Gastroesophageal sphincter (tissue), 4 donors: ENCODE results near the gene SMG6. TPM values are rescaled to one million over a fixed set of nuclear protein-coding genes. Genes with fewer than 3 reads are reported as not detected.
A peak's percentile ranks its signal among the peaks of the same experiment; 100 is the strongest.

Source experiments
- ATAC-seq: fragments of 150-250 bp; one replicate; pipeline ENCODE4 v1.9.1; 2016; ENCODE audit warnings: mild to moderate bottlenecking, moderate library complexity
- H3K27ac ChIP-seq, 4 donors: fragments of 200-600 bp; sonication (generic) in 3 of 4; 1 replicate in 3 of 4; 2 replicates in 1 of 4; pipeline ENCODE4 v1.5.1; 2016 to 2019
- H3K27me3 ChIP-seq: fragments of 200-600 bp; sonication (generic); one replicate; pipeline ENCODE4 v1.5.1; 2019
- H3K36me3 ChIP-seq, 2 donors: fragments of 200-600 bp; sonication (generic); one replicate each; pipeline ENCODE4 v1.5.1; 2019; ENCODE audit warnings: control low read depth in 1 of 2
- H3K4me1 ChIP-seq, 3 donors: fragments of 200-600 bp; sonication (generic); 1 replicate in 2 of 3; 2 replicates in 1 of 3; pipeline ENCODE4 v1.5.1; 2016 to 2019; ENCODE audit warnings: control low read depth in 2 of 3
- H3K4me3 ChIP-seq, 2 donors: fragments of 200-600 bp; sonication (generic); one replicate each; pipeline ENCODE4 v1.5.1; 2019; ENCODE audit warnings: mild to moderate bottlenecking in 1 of 2, moderate library complexity in 1 of 2
- H3K9me3 ChIP-seq, 3 donors: fragments of 200-600 bp; sonication (generic); one replicate each; pipeline ENCODE4 v1.5.1; 2017 to 2019; ENCODE audit warnings: control low read depth in 2 of 3
- CTCF ChIP-seq, 4 experiments: fragments of 200-600 bp in 2 of 4; fragments of 450-650 bp in 2 of 4; sonication (generic) in 1 of 4; IDR thresholded peaks; one replicate each; pipeline ENCODE4 v1.5.1; 2017 to 2019; ENCODE audit warnings: antibody characterized with exemption in 4 of 4, mild to moderate bottlenecking in 2 of 4, moderate library complexity in 2 of 4
- EP300 ChIP-seq: sonication (generic); formaldehyde crosslinking; IDR thresholded peaks from one replicate; pipeline ENCODE4 v1.6.1; 2017; ENCODE audit warnings: antibody characterized with exemption, mild to moderate bottlenecking
- POLR2A ChIP-seq, 2 donors: fragments of 450-650 bp; IDR thresholded peaks; one replicate each; pipeline ENCODE4 v1.6.1; 2017; ENCODE audit warnings: antibody characterized with exemption in 2 of 2, mild to moderate bottlenecking in 2 of 2, moderate library complexity in 1 of 2
- POLR2AphosphoS5 ChIP-seq: sonication (generic); formaldehyde crosslinking; IDR thresholded peaks from one replicate; pipeline ENCODE4 v1.6.1; 2017; ENCODE audit warnings: antibody characterized with exemption
- WGBS, 2 donors: methylation state at CpG; one replicate each; pipeline ENCODE4 v1.1.5; 2018; ENCODE audit warnings: low coverage in 1 of 2; 5-methylcytosine and 5-hydroxymethylcytosine counted together
- total RNA-seq, 4 donors: library from RNA; depleted of rRNA; stranded (reverse); fragments of >200 nt; gene quantifications; one replicate each; pipeline ENCODE4 v1.1.0, GENCODE V29; 2016

Gene SMG6
- total RNA-seq, 4 donors from 2014 or later, result 27.2 to 75.5 (median 43.9) TPM

- ATAC-seq, result peak; percentile 52
- Histone ChIP-seq H3K4me3 (no peak overlapping the region), H3K9me3 (no peaks in the 10 kb centered on the region), H3K27me3 (no peaks in the 10 kb centered on the region), H3K36me3 (peaks cover 0 to 79% of the 10 kb centered on the region in 2 donors), H3K4me1 (peaks cover 0 to 60% (median 39%) of the 10 kb centered on the region in 3 donors), H3K27ac (peak overlapping the region in 3 of 4 donors; percentile 73 to 80 (median 78))
- TF ChIP-seq CTCF (IDR thresholded peaks at IDR 0.05) (peak in 2 of 4 experiments; percentile 29 to 30), POLR2A (IDR thresholded peaks at IDR 0.05) (no peak)
- WGBS, 2 donors, result 53 to 90% methylated on average over 3 to 4 of the region's 13 CpGs
Observed at GRCh38 chr17:2075336-2076086, 228.1 kb downstream of the SMG6 start.

- peak overlapping the region in 3 of 4 donors; percentile 73 to 80 (median 78) for H3K27ac ChIP-seq
- H3K36me3 ChIP-seq, result peaks cover 0 to 78% of the 10 kb centered on the region in 2 donors
- no peaks in the 10 kb centered on the region for H3K27me3 ChIP-seq
- no CpG with 5 or more reads among the region's 10 CpGs for WGBS, 2 donors
- H3K9me3 ChIP-seq, result no peaks in the 10 kb centered on the region
- no peak for TF ChIP-seq POLR2A (IDR thresholded peaks at IDR 0.05)
- TF ChIP-seq POLR2AphosphoS5, result no peak
- TF ChIP-seq CTCF (IDR thresholded peaks at IDR 0.05), result no peak
- no peak for TF ChIP-seq EP300
- no peak for ATAC-seq
- H3K4me3 ChIP-seq, result no peak overlapping the region
- peaks cover 0 to 66% (median 39%) of the 10 kb centered on the region in 3 donors for H3K4me1 ChIP-seq
Observed at GRCh38 chr17:2074919-2075318, 228.7 kb downstream of the SMG6 start.

- H3K9me3 ChIP-seq, result no peaks in the 10 kb centered on the region
- no peaks in the 10 kb centered on the region for H3K27me3 ChIP-seq
- whole genome bisulfite sequencing, 2 donors, result 61% methylated on average over 7 of the region's 31 CpGs; no CpG with 5 or more reads in 1 of the 2 donors
- peaks cover 0 to 82% (median 58%) of the 10 kb centered on the region in 3 donors for H3K4me1 ChIP-seq
- peaks cover 0 to 70% of the 10 kb centered on the region in 2 donors for H3K36me3 ChIP-seq
- ATAC-seq, result peak; percentile 52
- no peak for TF ChIP-seq EP300
- peak in 1 of 4 experiments; percentile 11 for TF ChIP-seq CTCF (IDR thresholded peaks at IDR 0.05)
- no peak for TF ChIP-seq POLR2A (IDR thresholded peaks at IDR 0.05)
- TF ChIP-seq POLR2AphosphoS5, result peak; percentile 30
- peak overlapping the region; percentile 15 to 85 (median 75) for H3K27ac ChIP-seq
- no peak overlapping the region for H3K4me3 ChIP-seq
Observed at GRCh38 chr17:2071455-2072281, 231.9 kb downstream of the SMG6 start.

- H3K4me1 ChIP-seq, result peaks cover 0 to 82% (median 56%) of the 10 kb centered on the region in 3 donors
- no peak for TF ChIP-seq CTCF (IDR thresholded peaks at IDR 0.05)
- TF ChIP-seq POLR2A (IDR thresholded peaks at IDR 0.05), result no peak
- no peak for TF ChIP-seq EP300
- no peak for TF ChIP-seq POLR2AphosphoS5
- H3K27ac ChIP-seq, result peak overlapping the region; percentile 15 to 85 (median 75)
- no peaks in the 10 kb centered on the region for H3K27me3 ChIP-seq
- ATAC-seq, result no peak
- H3K9me3 ChIP-seq, result no peaks in the 10 kb centered on the region
- 100% methylated on average over 1 of the region's 6 CpGs; no CpG with 5 or more reads in 1 of the 2 donors for WGBS, 2 donors
- H3K36me3 ChIP-seq, result peaks cover 0 to 71% of the 10 kb centered on the region in 2 donors
- H3K4me3 ChIP-seq, result no peak overlapping the region
Observed at GRCh38 chr17:2071024-2071385, 232.6 kb downstream of the SMG6 start.
